SK-N-MC (cell line): ENCODE data around the gene HDAC4.
A peak's percentile ranks its signal among the peaks of the same experiment; 100 is the strongest.

Source experiments
- DNase-seq: peaks from one replicate; pipeline ENCODE4 v3.0.0-alpha.2; 2011; ENCODE audit warnings: low read depth, low spot score
- H3K27ac ChIP-seq: fragments of 200-600 bp; sonication (generic); 2 replicates; pipeline ENCODE4 v1.5.1; 2016; ENCODE audit warnings: mixed run types
- H3K36me3 ChIP-seq: fragments of 200-600 bp; sonication (generic); 2 replicates; pipeline ENCODE4 v1.6.1; 2017; ENCODE audit warnings: antibody characterized with exemption, low read length, mixed read lengths; ENCODE audit not compliant: insufficient read depth
- H3K4me3 ChIP-seq: fragments of 200-600 bp; sonication (generic); 2 replicates; pipeline ENCODE4 v1.5.1; 2016
- H3K9ac ChIP-seq: fragments of 200-600 bp; sonication (generic); 2 replicates; pipeline ENCODE4 v1.8.0; 2017; ENCODE audit warnings: mixed run types, mixed read lengths; ENCODE audit not compliant: insufficient read length
- H3K9me3 ChIP-seq: fragments of 200-600 bp; sonication (generic); 2 replicates; pipeline ENCODE4 v1.6.1; 2017; ENCODE audit warnings: low read depth, mild to moderate bottlenecking, antibody characterized with exemption, low read length, moderate library complexity, mixed read lengths
- EZH2 ChIP-seq: fragments of 200-600 bp; sonication (generic); IDR thresholded peaks from one replicate; pipeline ENCODE4 v1.6.1; 2017; ENCODE audit warnings: antibody characterized with exemption
- FOXP2 ChIP-seq: optimal IDR thresholded peaks from 2 replicates; pipeline ENCODE3; 2011; ENCODE audit warnings: mild to moderate bottlenecking, moderate library complexity; ENCODE audit not compliant: insufficient read depth; ENCODE audit errors: extremely low read length, control extremely low read depth
- POLR2AphosphoS5 ChIP-seq: IDR thresholded peaks from 2 replicates; pipeline ENCODE4 v1.6.1; 2012; ENCODE audit warnings: mild to moderate bottlenecking, low read depth, low read length, borderline replicate concordance

Gene HDAC4

GRCh38 chr2:239266434-239266766 is 134.4 kb downstream of the HDAC4 start:
- H3K9ac ChIP-seq = no peak overlapping the region
- no peak overlapping the region for H3K27ac ChIP-seq
- no peak overlapping the region for H3K4me3 ChIP-seq
- DNase-seq = no peak
- no peaks in the 10 kb centered on the region for H3K36me3 ChIP-seq
- no peaks in the 10 kb centered on the region for H3K9me3 ChIP-seq
- TF ChIP-seq POLR2AphosphoS5 (no peak), EZH2 (no peak), FOXP2 (no peak)

DNA sequence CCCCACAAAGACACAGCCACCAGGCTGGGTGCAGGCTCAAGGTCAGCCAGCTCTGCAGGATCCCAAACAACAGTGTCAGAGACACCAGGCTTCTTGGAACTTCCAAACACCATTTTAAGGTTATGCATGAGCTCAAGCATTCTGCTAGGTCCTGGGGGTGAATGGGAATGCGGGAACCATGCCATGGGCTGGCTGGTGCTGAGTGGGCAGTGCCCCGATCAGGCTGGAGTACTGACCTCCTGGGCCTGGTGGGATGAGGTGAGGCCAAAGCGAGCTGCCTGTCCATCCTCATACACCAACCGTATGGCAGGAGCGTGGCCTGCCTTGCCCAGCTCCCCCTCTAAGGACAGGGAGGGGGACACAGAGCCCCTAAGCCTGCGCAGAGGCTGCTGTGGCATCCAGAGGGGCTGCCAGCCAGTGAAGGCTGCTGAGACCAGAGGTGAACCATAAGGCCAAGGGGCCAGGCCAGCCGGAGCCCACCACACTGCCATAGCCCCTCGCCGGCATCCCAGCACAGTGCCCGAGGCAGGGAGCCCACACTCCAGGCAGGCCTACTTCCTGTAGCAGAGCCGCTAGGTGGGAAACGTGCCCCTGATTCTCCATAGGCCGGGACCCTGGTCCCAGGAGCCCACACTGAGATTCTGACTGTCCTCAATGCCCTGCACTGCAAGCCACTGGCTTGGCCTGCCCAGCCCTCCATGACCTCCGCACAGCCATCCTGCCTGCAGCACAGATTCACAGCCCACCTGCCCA is 135.0 kb downstream of the HDAC4 start:
- no peaks in the 10 kb centered on the region for H3K9me3 ChIP-seq
- peak overlapping the region; percentile 24 for H3K9ac ChIP-seq
- no peak for DNase-seq
- no peaks in the 10 kb centered on the region for H3K36me3 ChIP-seq
- TF ChIP-seq FOXP2 (no peak), EZH2 (no peak), POLR2AphosphoS5 (no peak)
- peak overlapping the region; percentile 67 for H3K4me3 ChIP-seq
- peak overlapping the region; percentile 89 for H3K27ac ChIP-seq

GRCh38 chr2:239264838-239265651 is 135.8 kb downstream of the HDAC4 start:
- Histone ChIP-seq H3K9me3 (no peaks in the 10 kb centered on the region), H3K4me3 (peak overlapping the region; percentile 67), H3K36me3 (no peaks in the 10 kb centered on the region), H3K27ac (peak overlapping the region; percentile 89), H3K9ac (peak overlapping the region; percentile 62)
- TF ChIP-seq POLR2AphosphoS5 = no peak
- TF ChIP-seq FOXP2 = no peak
- no peak for TF ChIP-seq EZH2
- peak; percentile 42 for DNase-seq

GRCh38 chr2:239264492-239264837 is 136.4 kb downstream of the HDAC4 start:
- H3K9me3 ChIP-seq = no peaks in the 10 kb centered on the region
- TF ChIP-seq EZH2 (no peak), POLR2AphosphoS5 (no peak), FOXP2 (no peak)
- peak; percentile 58 for DNase-seq
- no peaks in the 10 kb centered on the region for H3K36me3 ChIP-seq
- peak overlapping the region; percentile 67 for H3K4me3 ChIP-seq
- H3K9ac ChIP-seq = peak overlapping the region; percentile 62
- H3K27ac ChIP-seq = peak overlapping the region; percentile 89

DNA sequence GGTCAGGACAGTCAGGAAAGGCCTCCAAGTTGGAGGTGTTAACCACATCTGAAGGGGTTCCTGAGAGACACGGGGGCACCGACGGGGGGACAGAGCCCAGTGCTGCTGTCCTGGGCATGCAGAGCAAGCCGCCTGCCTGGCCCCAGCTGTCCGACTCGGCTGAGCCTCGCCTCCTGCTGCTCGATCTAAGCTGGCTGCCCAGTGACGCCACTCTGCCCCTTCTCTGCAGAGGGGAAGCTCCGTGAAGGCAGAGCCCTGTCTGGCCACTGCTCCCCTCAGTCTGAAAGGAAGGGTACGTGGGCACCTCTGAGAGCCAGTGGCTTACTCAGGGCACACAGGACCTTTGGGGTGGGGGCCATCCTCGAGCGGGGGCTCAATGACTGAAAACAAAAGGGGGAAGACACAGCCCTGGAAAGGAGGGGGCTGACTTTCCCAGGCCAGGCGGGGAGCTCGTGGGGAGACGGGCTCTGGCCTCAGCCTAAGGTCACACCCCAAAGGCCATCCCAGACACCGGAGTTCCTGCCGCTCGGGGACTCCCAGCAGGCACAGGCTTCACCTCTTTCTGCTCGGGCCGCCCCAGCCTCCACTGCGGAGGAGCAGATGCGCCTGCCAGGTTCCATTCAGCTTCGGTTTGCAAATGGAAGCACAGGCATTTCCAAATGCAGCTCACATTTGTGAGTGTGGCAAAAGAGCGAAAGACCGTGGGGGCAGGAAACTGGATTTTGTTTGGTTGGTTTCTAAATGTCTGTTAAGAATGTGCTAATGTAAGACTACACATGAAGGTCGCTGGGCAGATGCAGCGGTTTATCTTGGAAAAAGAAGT is 136.9 kb downstream of the HDAC4 start:
- Histone ChIP-seq H3K9me3 (no peaks in the 10 kb centered on the region), H3K4me3 (peak overlapping the region; percentile 67), H3K27ac (peak overlapping the region; percentile 89), H3K9ac (peak overlapping the region; percentile 62), H3K36me3 (no peaks in the 10 kb centered on the region)
- no peak for TF ChIP-seq FOXP2
- no peak for TF ChIP-seq POLR2AphosphoS5
- no peak for TF ChIP-seq EZH2
- DNase-seq = no peak

DNA sequence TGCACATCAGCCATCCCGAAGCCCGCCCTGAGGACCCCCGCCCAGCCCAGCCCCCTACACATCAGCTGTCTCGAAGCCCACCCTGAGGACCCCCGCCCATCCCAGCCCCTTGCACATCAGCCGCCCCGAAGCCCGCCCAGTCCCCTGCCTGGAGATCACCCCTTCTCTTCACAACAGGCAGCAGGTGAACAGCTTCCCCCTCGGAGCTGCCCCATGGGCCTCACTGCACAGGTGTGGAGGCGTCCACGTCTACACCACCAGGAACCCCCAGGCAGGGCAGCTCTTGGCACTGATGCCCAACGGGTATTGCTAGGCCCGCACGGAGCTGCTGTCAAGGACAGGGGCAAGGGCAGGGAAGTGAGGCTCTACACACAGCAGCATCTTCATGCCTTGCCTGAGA is 137.6 kb downstream of the HDAC4 start:
- H3K36me3 ChIP-seq = no peaks in the 10 kb centered on the region
- 0 out of 2 replicates have a peak, but pooled peaks cover 3% of the 10 kb centered on the region for H3K9me3 ChIP-seq
- H3K27ac ChIP-seq = no peak overlapping the region
- no peak for DNase-seq
- TF ChIP-seq EZH2 (no peak), POLR2AphosphoS5 (no peak), FOXP2 (no peak)
- no peak overlapping the region for H3K4me3 ChIP-seq
- H3K9ac ChIP-seq = no peak overlapping the region

- Histone ChIP-seq H3K9me3 (0 out of 2 replicates have a peak, but pooled peaks cover 5% of the 10 kb centered on the region), H3K9ac (no peak overlapping the region), H3K27ac (peak overlapping the region; percentile 83), H3K36me3 (no peaks in the 10 kb centered on the region), H3K4me3 (0 out of 2 replicates have a peak overlapping the region, but pooled peaks have one; percentile 15)
- DNase-seq = no peak
- TF ChIP-seq FOXP2 = no peak
- no peak for TF ChIP-seq EZH2
- TF ChIP-seq POLR2AphosphoS5 = no peak
Measured at GRCh38 chr2:239262484-239263230, 138.2 kb downstream of the HDAC4 start.
